ENCODE data around the gene FOXC1. TPM values are rescaled to one million over a fixed set of nuclear protein-coding genes. Genes with fewer than 3 reads are reported as not detected.

The FOXC1 gene
- total RNA-seq, 1 experiment from 2014 or later = not detected

DNA sequence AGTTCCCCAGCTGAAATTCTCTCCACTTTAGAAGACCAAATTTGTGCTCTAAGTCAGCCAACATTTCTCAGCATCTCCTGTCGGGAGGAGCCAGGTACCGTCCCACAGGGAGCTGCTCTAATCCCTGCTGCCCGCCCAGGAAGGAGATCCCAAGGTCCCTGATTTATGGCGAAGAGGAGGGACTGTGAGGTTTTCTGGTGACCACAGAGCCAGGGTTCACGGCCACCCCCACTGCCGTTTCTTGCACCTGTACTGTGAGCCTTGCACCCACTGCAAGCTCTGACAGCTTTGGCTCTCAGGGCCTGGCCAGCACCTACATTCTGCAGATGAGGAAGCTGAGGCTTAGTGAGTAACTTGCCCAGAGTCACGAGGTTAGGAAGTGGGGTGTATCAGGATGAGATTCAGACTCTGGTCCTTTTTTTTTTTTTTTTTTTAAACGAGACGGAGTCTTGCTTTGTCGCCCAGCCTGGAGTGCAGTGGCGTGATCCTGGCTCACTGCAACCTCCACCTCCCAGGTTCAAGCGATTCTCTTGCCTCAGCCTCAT is 34.9 kb downstream of the FOXC1 start:
- H3K27me3 ChIP-seq (ENCODE audit: insufficient read depth, low read length) = 0 out of 2 replicates have a peak, but pooled peaks cover 1% of the 10 kb centered on the region
- H3K4me1 ChIP-seq (ENCODE audit: insufficient read depth, low read length) = 0 out of 2 replicates have a peak, but pooled peaks cover 2% of the 10 kb centered on the region
- no peak overlapping the region for H3K56ac ChIP-seq (ENCODE audit: insufficient read length, low read depth, low read length)
- H3K18ac ChIP-seq (ENCODE audit: insufficient read length, low read depth, low read length) = no peak overlapping the region
- no peaks in the 10 kb centered on the region for H4K20me1 ChIP-seq (ENCODE audit: control insufficient read depth, insufficient read depth, insufficient read length)
- peaks cover 6% of the 10 kb centered on the region for H3K27me3 Mint-ChIP-seq (ENCODE audit: low read depth)
- no peak overlapping the region for H4K8ac ChIP-seq (replicated peaks; ENCODE audit: insufficient read length, low read depth, low read length)
- H2BK12ac ChIP-seq (ENCODE audit: insufficient read length, low read depth, low read length) = no peak overlapping the region
- H3K4me3 Mint-ChIP-seq = no peak overlapping the region; a peak in 1 of 5 replicates
- H3K9me3 Mint-ChIP-seq = no peaks in the 10 kb centered on the region
- no CpG with 5 or more reads among the region's 12 CpGs for WGBS (ENCODE audit: extremely low coverage, insufficient read length, low lambda C conversion rate)
- H3K27ac ChIP-seq (ENCODE audit: insufficient read length, low read depth, low read length) = no peak overlapping the region
- H3K9me3 ChIP-seq (ENCODE audit: control insufficient read depth, low read depth, low read length) = no peaks in the 10 kb centered on the region
- H2BK120ac ChIP-seq (ENCODE audit: low read depth, low read length, poor library complexity, severe bottlenecking) = no peak overlapping the region
- no peak overlapping the region for H3T11ph ChIP-seq (ENCODE audit: low read length)
- H3K79me2 ChIP-seq (ENCODE audit: insufficient read depth, low read length) = no peaks in the 10 kb centered on the region
- no peak overlapping the region for H2BK20ac ChIP-seq (ENCODE audit: low read depth, low read length, poor library complexity, severe bottlenecking)
- TF ChIP-seq, protein P1, sequence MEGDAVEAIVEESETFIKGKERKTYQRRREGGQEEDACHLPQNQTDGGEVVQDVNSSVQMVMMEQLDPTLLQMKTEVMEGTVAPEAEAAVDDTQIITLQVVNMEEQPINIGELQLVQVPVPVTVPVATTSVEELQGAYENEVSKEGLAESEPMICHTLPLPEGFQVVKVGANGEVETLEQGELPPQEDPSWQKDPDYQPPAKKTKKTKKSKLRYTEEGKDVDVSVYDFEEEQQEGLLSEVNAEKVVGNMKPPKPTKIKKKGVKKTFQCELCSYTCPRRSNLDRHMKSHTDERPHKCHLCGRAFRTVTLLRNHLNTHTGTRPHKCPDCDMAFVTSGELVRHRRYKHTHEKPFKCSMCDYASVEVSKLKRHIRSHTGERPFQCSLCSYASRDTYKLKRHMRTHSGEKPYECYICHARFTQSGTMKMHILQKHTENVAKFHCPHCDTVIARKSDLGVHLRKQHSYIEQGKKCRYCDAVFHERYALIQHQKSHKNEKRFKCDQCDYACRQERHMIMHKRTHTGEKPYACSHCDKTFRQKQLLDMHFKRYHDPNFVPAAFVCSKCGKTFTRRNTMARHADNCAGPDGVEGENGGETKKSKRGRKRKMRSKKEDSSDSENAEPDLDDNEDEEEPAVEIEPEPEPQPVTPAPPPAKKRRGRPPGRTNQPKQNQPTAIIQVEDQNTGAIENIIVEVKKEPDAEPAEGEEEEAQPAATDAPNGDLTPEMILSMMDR (conservative IDR thresholded peaks at IDR 0.05) = no peak
- H3K79me1 ChIP-seq (ENCODE audit: insufficient read depth, low read depth, low read length, poor library complexity, severe bottlenecking) = no peaks in the 10 kb centered on the region
- no peaks in the 10 kb centered on the region; a peak in 1 of 7 replicates for H3K36me3 Mint-ChIP-seq (ENCODE audit: insufficient read depth in 1 of 3, low read depth in 3 of 3)
- H4K91ac ChIP-seq (ENCODE audit: insufficient read length, low read depth, low read length) = no peak overlapping the region
- H2AFZ ChIP-seq (ENCODE audit: low read length) = no peak overlapping the region
- no peak overlapping the region for H4K5ac ChIP-seq (ENCODE audit: insufficient read length, low read depth, low read length)
- peaks cover 16 to 18% of the 10 kb centered on the region in 2 experiments for H3K4me1 Mint-ChIP-seq
- H3K9ac ChIP-seq (ENCODE audit: extremely low read depth, insufficient read length, low read length) = no peak overlapping the region
- no peaks in the 10 kb centered on the region for H3K23me2 ChIP-seq (ENCODE audit: insufficient read length, low read depth, low read length, poor library complexity, severe bottlenecking)
- no peak overlapping the region for H3K14ac ChIP-seq (ENCODE audit: insufficient read depth, low read length)
- no peak overlapping the region for H3K27ac Mint-ChIP-seq
- H2BK15ac ChIP-seq (ENCODE audit: low read depth, low read length) = no peak overlapping the region
- no peak overlapping the region for H3K23ac ChIP-seq (ENCODE audit: insufficient read length, low read depth, low read length)
- H2BK5ac ChIP-seq (ENCODE audit: insufficient read length, low read length) = no peak overlapping the region
- H3K4ac ChIP-seq (ENCODE audit: low read depth, low read length) = no peak overlapping the region
- no peak for DNase-seq
- H3K4me2 ChIP-seq (ENCODE audit: insufficient read depth, insufficient read length, low read length) = no peak overlapping the region
- H2AK5ac ChIP-seq (ENCODE audit: insufficient read length, low read length) = no peak overlapping the region

All from H9 (cell line).